ENCODE measurements around the gene FOLR2. TPM values are rescaled to one million over a fixed set of nuclear protein-coding genes. Genes with fewer than 3 reads are reported as not detected.
"Not testable (repeated sequence)": the region's sequence is repeated elsewhere in the genome, so short reads cannot be mapped to it uniquely, and the experiment has no call there.

Gene FOLR2
- total RNA-seq, 4 donors from 2014 or later, result 0.51 to 52.1 (median 19.9) TPM

DNA sequence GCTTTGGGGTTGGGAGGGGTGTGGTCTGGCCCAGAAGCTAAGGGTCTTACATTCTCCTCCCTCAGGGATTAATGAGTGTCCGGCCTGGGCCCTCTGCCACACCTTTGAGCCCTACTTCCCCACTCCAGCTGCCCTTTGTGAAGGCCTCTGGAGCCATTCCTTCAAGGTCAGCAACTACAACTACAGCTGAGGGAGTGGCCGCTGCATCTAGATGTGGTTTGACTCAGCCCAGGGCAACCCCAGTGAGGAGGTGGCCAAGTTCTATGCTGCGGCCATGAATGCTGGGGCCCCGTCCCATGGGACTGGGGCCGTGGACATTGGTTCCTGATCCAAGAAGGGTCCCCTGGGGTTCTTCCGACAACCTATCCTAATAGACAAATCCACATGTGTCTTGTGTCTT, 38.9 kb upstream of the FOLR2 start:
- TF ChIP-seq POLR2A (IDR thresholded peaks at IDR 0.05), result no peak
- TF ChIP-seq, protein P1, sequence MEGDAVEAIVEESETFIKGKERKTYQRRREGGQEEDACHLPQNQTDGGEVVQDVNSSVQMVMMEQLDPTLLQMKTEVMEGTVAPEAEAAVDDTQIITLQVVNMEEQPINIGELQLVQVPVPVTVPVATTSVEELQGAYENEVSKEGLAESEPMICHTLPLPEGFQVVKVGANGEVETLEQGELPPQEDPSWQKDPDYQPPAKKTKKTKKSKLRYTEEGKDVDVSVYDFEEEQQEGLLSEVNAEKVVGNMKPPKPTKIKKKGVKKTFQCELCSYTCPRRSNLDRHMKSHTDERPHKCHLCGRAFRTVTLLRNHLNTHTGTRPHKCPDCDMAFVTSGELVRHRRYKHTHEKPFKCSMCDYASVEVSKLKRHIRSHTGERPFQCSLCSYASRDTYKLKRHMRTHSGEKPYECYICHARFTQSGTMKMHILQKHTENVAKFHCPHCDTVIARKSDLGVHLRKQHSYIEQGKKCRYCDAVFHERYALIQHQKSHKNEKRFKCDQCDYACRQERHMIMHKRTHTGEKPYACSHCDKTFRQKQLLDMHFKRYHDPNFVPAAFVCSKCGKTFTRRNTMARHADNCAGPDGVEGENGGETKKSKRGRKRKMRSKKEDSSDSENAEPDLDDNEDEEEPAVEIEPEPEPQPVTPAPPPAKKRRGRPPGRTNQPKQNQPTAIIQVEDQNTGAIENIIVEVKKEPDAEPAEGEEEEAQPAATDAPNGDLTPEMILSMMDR (IDR thresholded peaks at IDR 0.05), result no peak
- no peaks in the 10 kb centered on the region for H3K9me3 ChIP-seq
- intact Hi-C loops (cut with DNase I; ENCODE audit: low total_unique reads), result no loop called here
- no peaks in the 10 kb centered on the region for H3K4me1 ChIP-seq
- no peaks in the 10 kb centered on the region for H3K27me3 ChIP-seq
- H3K4me3 ChIP-seq, result no peak overlapping the region
- H3K27ac ChIP-seq, result no peak overlapping the region
- DNase-seq, result no peak
- no peaks in the 10 kb centered on the region for H3K36me3 ChIP-seq

- Histone ChIP-seq H3K4me3 (no peak overlapping the region), H3K27ac (no peak overlapping the region)
- TF ChIP-seq, protein P1 (IDR thresholded peaks at IDR 0.05), result no peak
- TF ChIP-seq POLR2A (IDR thresholded peaks at IDR 0.05), result no peak
Observed at GRCh38 chr11:72179049-72179803, 37.4 kb upstream of the FOLR2 start.

DNA sequence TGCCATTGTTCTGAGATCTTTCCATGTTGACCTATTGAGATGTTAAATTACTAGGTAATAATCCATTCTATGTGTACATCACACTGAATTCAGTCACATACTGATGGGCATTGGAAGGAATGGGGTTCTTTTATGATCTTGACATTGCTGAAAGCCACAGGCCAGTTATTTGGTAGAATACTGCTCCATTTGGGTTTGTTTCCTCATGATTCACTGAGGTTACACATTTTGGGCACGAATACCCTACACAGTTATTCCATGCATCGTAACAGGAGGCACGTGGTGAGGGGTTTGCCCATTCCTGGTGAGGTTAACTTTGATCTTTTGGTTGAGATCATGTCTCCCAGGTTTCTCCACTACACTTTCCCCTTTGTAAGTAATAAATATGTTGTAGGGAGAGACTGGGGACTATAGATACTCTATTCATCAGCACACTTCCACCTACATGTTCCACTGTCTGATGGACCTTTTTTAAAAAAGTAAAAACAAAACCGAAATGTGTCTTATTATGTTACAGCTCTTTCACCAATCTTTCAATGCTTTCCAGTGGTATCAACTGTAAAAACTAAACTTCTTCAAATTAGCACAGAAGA, 36.7 kb upstream of the FOLR2 start:
- Histone ChIP-seq H3K4me3 (no peak overlapping the region), H3K27ac (no peak overlapping the region), H3K27me3 (no peaks in the 10 kb centered on the region), H3K9me3 (no peaks in the 10 kb centered on the region), H3K4me1 (no peaks in the 10 kb centered on the region), H3K36me3 (no peaks in the 10 kb centered on the region)
- DNase-seq, result no peak
- TF ChIP-seq, protein P1 (IDR thresholded peaks at IDR 0.05), result no peak
- no peak for TF ChIP-seq POLR2A (IDR thresholded peaks at IDR 0.05)
- intact Hi-C loops (cut with DNase I; ENCODE audit: low total_unique reads), result no loop called here

More at GRCh38 chr11:72179049-72179803, 37.4 kb upstream of the FOLR2 start:
- Histone ChIP-seq H3K9me3 (no peaks in the 10 kb centered on the region), H3K4me1 (no peaks in the 10 kb centered on the region), H3K27me3 (no peaks in the 10 kb centered on the region), H3K36me3 (no peaks in the 10 kb centered on the region)
- intact Hi-C loops (cut with DNase I; ENCODE audit: low total_unique reads), result no loop called here
- DNase-seq, result no peak

DNA sequence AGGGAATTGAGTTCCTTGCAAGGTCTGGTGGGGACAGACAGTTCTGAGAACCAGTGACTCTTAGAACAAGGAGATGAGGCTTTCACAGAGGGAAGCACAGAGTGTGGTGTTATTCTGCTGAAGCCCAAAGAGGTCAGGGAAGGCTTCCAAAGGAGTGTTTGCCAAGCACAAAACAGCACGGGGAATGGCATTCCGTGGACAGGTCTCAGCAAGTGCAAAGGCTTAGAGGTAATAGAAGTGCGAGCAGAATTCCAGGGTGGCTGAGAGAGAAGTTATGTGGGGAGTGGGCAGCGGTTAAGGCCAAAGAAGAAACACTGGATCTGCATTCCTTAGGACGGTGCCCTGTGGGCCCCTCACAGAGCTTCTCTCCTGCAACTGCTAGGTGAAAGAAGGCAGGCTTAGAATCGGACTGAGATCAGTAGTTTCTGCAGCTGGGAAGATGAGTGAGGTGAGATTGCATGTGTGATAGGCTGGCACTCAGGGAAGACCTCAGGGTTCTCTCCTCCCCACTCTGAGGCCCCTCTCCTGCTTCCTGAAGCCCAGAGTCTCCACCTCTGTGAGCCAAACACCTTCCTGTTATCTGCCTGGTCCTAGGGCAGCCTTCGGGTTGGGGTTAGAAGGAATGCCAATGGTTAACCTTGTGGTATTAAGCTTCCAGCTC, 35.6 kb upstream of the FOLR2 start:
- H3K4me1 ChIP-seq; H3K27me3 ChIP-seq; H3K9me3 ChIP-seq; intact Hi-C loops (cut with DNase I; ENCODE audit: low total_unique reads); H3K27ac ChIP-seq; DNase-seq; H3K36me3 ChIP-seq; H3K4me3 ChIP-seq: not testable (repeated sequence)

- H3K4me1 ChIP-seq; H3K4me3 ChIP-seq; intact Hi-C loops (cut with DNase I; ENCODE audit: low total_unique reads); H3K9me3 ChIP-seq; H3K27me3 ChIP-seq; H3K36me3 ChIP-seq; H3K27ac ChIP-seq; DNase-seq: not testable (repeated sequence)
Observed at GRCh38 chr11:72181553-72181958, 35.0 kb upstream of the FOLR2 start.

DNA sequence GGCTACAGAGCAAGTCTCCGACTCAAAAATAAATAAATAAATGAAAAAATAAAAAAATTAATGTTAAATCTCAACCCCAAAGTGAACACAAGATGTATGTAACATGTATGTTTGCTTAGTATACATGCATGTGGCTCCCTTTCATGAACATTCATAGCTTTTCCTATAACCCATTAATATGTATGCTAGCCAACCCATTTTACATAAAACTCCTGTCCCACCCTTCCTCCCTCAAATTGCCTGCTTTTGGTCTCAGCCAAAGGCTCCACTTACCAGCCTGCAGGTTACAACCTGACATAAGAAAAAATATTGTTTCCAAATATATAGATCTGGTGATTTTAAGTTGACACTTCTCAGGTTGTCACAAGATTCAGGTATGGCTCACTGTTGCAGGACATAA, 28.3 kb upstream of the FOLR2 start:
- intact Hi-C loops (cut with DNase I; ENCODE audit: low total_unique reads), result no loop called here
- Histone ChIP-seq H3K27me3 (no peaks in the 10 kb centered on the region), H3K4me1 (no peaks in the 10 kb centered on the region), H3K4me3 (no peak overlapping the region), H3K36me3 (no peaks in the 10 kb centered on the region), H3K27ac (no peak overlapping the region), H3K9me3 (no peaks in the 10 kb centered on the region)
- TF ChIP-seq, protein P1 (IDR thresholded peaks at IDR 0.05), result no peak
- no peak for TF ChIP-seq POLR2A (IDR thresholded peaks at IDR 0.05)
- DNase-seq, result no peak
